Uterus (tissue), 2 donors: ENCODE measurements around the gene GARNL3.

Experiments used
- POLR2A ChIP-seq, 2 donors: fragments of 450-650 bp; IDR thresholded peaks; one replicate each; pipeline ENCODE4 v1.6.1; 2016; ENCODE audit warnings: antibody characterized with exemption in 2 of 2, mild to moderate bottlenecking in 1 of 2, moderate library complexity in 1 of 2
- TF ChIP-seq, protein P1 (sequence below), 4 experiments: fragments of 200-600 bp in 2 of 4; fragments of 450-650 bp in 2 of 4; sonication (generic) in 2 of 4; IDR thresholded peaks; one replicate each; pipeline ENCODE4 v1.5.1; 2016 to 2019; ENCODE audit warnings: antibody characterized with exemption in 4 of 4, mild to moderate bottlenecking in 2 of 4, moderate library complexity in 1 of 4

DNA sequence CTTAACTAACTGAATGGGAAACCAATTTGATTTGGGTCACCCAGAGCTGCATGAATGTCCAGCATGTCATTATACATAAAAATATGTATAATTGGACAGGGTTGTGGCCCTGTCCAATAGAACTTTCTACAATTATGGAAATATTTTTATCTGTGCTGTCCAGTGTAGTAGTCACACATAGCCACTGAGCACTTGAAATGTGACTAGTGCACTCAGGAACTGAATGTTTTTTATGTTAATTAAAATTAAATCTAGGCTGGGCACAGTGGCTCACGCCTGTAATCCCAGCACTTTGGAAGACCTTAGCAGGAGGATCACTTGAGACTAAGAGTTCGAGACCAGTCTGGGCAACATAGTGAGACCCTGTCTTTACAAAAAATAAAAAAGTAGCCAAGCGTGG lies 18.6 kb downstream of the GARNL3 start:
- TF ChIP-seq, protein P1, sequence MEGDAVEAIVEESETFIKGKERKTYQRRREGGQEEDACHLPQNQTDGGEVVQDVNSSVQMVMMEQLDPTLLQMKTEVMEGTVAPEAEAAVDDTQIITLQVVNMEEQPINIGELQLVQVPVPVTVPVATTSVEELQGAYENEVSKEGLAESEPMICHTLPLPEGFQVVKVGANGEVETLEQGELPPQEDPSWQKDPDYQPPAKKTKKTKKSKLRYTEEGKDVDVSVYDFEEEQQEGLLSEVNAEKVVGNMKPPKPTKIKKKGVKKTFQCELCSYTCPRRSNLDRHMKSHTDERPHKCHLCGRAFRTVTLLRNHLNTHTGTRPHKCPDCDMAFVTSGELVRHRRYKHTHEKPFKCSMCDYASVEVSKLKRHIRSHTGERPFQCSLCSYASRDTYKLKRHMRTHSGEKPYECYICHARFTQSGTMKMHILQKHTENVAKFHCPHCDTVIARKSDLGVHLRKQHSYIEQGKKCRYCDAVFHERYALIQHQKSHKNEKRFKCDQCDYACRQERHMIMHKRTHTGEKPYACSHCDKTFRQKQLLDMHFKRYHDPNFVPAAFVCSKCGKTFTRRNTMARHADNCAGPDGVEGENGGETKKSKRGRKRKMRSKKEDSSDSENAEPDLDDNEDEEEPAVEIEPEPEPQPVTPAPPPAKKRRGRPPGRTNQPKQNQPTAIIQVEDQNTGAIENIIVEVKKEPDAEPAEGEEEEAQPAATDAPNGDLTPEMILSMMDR (IDR thresholded peaks at IDR 0.05) = no peak
- TF ChIP-seq POLR2A (IDR thresholded peaks at IDR 0.05) = no peak
